ENCODE results near the gene HPDL.

The HPDL gene

DNA sequence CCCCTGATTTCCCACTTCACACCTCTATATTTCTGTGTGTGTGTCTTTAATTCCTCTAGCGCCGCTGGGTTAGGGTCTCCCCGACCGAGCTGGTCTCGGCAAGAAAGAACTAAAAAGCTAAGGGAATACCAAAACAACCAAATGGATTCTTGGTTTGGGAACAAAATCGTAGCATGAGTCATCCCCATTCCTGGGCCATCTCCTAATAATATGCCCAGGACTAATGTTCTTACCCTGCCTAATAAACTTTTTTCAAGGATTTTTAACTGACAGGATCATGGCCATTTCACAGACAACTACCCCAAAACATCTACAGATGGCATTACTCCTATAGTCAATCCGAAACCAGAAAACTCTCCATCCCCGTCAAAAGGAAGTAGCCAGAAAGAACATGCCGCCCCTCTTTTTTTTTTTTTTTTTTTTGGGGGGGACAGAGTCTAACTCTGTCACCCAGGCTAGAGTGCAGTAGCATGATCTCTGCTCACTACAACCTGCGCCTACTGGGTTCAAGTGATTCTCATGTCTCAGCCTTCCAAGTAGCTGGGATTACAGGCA lies 4.1 kb upstream of the HPDL start:
- DNase-seq (ENCODE audit: low spot score) (no peak), FAIRE-seq (no peak)

DNA sequence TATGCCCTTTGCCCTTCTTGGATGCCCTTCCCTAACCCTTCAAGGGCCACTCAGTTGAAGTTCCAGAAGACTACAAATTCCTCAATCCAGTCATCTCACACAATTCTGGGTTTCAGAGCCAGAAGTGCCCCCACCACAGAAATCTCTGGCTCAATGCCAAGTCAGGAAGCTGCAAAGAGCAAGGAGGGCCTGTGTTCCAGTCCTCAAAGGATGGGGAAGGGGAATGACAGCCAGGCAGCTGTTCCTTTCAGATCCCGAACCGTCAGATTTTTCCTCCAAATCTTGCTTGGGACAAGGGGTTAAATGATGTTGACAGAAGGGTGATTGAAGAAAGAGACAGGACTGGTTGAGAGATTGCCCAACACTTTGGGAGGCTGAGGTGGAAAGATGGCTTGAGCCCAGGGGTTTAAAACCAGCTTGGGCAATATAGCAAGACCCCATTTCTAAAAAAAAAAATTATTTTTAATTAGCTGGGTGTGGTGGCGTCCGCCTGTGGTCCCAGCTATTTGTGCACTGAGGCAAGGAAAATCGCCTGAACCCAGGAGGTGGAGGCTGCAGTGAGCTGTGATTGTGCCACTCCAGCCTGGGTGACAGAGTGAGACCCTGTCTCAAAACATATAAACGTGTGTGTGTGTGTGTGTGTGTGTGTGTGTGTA lies 716 bp upstream of the HPDL start:
- DNase-seq (ENCODE audit: low spot score) (no peak), FAIRE-seq (no peak)

DNA sequence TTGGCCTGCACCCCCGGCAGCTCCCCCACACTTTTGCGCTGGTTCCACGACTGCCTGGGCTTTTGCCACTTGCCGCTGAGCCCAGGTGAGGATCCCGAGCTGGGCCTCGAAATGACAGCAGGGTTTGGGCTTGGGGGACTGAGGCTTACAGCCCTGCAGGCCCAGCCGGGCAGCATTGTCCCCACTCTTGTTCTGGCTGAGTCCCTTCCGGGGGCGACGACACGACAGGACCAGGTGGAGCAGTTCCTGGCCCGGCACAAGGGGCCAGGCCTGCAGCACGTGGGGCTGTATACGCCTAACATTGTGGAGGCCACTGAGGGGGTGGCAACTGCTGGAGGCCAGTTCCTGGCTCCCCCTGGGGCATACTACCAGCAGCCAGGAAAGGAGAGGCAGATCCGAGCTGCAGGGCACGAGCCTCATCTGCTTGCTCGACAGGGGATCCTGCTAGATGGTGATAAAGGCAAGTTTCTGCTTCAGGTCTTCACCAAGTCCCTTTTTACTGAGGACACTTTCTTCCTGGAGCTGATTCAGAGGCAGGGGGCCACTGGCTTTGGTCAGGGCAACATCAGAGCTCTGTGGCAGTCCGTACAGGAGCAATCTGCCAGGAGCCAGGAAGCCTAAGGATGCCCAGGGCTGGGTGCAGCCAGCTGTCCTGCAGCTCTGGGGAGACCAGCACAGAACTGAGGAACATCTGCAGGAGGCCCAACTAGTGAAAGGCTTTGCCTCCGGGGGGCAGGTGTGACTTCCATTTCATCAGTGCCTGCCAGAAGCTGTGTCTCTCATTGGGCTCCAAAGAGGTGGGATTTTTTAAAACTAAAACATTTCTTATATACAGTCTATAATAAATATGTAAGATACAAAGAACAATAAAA lies 1.2 kb downstream of the HPDL start:
- DNase-seq (ENCODE audit: low spot score), result no peak
- no peak for FAIRE-seq

DNA sequence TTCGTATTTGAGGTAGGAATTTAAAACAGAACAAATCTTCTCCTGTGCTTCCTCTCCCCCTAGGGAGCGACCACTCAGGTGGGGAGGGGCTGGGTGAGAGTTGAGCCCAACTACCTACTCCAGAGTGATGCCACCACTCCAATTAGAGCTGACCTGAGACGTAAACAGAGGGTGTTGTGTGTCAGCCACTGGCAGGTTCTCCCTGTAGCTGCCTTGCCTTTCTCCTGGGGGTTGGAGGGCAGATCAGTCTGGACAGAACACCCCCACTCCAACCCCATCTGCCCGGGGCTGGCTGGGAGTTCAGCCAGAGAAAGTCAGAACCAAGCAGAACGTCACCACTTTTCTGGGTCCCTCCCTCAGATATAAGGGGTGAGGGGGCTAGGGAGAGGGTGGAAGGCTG lies 2.0 kb downstream of the HPDL start:
- FAIRE-seq (no peak), DNase-seq (ENCODE audit: low spot score) (no peak)

DNA sequence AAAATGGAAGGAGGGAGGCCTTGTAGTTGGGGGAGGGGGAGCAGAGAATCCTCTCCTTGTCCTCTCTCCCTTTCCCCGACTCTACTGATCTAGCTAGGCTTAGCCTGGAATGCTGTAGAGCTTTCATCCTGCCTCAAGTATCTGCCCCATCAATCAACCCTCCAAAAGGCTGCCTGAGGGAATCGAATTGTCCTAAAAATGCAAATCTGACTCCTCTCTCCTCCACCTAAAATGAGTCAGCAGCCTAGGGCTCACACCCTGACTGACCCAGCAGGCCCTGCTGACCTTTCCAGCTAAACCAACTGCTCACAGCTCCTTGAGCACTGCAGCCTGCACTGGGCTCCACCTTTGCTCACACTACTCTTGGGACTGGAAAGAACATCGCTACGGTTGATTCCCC lies 2.8 kb downstream of the HPDL start:
- FAIRE-seq (no peak), DNase-seq (ENCODE audit: low spot score) (no peak)

DNA sequence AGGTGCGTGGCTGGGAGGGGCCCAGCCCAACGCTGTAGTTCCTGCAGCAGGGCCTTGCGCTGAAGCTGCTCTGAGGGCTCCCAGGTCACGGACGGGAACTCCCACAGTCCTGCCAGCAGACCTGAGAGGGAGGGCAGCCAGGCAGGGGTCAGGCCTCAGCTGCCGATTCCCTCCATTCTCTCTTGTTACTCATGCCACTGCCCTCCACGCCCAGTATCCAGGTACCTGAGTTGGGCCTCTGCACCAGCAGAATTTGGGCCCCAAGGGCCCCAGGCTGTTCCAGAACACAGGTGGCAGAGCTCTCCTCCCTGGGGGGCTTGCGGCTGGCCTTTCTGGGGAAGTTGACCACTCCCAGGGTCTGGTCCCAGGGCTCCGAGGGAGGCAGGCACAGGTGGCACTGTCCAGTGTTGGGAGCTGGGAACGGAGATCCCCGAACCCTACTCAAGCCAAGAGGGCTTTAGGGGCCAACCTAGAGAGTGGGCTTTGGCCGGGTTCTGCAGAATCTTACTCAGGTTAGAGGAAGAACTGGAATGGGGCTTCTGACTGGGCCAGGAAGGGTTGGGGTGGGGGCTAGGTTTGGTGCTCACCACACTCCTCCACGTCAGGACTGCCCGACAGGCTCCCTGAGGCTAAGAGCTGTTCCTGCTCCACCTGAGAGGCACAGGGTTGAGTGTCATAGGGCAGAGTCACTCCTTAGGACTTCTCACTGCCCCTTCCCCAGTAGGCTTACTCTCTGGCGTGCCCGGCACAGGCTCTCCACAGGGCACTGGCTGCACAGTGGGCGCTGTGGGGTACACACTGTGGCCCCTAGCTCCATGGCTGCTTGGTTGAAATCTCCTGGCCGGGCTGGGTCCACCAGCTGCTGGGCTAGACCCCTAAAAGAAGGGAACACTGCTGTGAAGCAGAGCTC lies 5.0 kb downstream of the HPDL start:
- no peak for FAIRE-seq
- peak; percentile 2 for DNase-seq (ENCODE audit: low spot score)

DNA sequence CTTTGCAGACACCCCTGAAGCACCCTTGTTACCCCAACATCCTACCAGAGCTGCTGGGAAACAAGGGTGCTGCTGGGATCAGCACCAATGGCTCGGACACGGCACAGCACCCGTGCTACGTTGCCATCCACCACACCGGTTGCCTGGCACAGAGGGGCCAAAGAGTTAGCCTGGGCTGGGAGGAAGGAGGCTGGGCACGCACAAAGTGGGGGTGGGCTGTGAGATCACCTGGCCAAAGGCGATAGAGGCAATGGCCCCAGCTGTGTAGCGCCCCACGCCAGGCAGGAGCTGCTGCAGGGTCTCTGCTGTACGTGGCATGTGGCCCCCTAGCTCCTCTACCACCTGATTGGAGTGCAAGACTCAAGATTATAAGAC lies 5.6 kb downstream of the HPDL start:
- FAIRE-seq (no peak), DNase-seq (ENCODE audit: low spot score) (peak; percentile 1)

DNA sequence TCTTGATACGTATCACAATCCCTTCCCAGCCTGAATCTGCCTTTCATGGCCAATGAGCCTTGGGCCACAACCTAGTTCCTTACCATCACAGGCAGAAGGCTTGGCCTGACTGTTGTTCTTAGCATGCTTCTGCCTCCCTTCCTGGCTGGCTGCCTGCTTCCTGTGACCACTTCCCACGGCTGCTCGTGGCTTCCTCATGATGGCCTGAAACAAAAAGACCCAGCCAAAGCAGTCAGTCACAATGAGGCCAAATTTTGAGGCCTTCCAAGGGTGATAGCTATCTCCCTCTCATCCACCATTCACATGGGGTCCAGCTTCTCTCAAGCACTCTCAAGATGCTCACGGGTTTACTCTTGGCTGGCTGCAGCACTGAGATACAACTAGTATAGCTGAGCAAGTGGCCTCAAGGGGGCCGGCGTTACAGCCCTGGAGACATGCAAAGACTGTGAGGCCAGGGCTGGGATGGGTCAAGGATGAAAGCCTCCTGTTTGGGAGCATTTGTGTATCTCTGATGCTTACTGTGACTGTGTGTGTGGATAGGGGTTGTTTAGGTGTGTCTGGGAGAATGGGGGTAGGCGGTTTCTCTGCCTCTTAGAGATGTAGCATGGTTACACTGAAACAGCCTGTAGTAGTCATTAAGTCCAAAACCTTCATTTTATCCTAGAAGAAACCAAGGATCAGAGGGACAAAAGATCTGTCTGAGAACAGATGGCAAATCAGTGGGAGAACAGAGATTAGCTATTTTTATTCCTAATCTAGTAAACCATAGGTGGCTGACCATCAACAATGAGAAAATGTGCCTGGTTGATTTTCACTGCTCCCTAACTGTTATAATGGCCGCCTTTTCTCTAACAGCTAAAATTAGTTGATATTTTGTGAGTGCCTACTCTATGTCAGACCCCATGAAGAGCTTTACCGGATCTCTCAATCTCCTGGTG lies 7.9 kb downstream of the HPDL start:
- FAIRE-seq (no peak), DNase-seq (ENCODE audit: low spot score) (no peak)

DNA sequence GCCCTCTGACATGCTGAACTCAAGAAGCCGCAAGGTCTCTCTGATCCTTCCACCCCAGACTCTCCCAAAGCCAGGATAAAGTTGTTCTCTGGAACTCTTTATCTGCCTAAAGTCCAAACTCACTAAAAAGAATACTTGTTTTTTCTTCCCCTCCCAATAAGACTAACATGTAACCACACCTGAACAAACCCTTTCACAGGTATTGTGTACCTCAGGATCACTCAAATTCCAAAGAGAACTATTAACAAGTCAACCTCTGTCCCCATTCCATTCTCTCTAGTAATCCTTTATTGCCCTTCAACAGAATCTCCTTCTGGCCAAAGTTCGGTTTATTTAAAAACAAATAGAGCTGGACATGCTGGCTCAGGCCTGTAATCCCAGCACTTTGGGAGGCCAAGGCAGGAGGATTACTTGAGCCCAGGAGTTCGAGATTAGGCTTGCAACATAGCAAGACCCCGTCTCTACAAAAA lies 9.2 kb downstream of the HPDL start:
- no peak for DNase-seq (ENCODE audit: low spot score)

DNA sequence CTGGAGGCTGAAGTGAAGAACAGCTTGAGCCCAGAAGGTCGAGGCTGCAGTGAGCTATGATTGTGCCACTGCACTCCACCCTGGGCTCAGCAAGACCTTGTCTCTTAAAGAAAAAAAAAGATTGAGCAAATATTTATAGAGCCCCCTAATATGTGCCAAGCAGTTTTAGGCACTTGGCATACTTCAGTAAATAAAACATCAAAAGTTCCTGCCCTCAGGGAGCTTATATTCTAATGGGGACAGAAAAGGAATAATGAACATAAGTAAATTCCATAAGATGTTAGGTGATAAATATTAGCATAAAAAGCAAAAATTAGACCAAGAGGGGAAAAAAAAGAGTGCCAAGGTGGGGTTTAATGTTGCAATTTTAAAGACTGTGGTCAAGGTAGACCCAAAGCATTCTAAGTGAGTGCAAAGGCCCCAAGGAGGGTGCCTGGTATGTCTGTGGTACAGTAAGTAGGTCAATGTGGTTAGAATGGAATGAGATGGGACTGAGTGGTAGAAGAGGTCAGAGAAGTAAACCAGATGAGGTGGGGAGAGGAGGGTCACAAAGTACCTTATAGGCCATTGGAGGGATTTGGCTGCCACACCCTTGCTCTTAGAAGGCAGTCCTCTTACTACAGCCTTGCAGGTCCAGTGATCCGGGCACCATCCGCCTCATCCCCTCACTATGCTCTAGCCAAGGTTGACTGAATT lies 11.1 kb downstream of the HPDL start:
- DNase-seq (ENCODE audit: low spot score) (no peak), FAIRE-seq (no peak)

More for the DNA sequence above, 9.2 kb downstream of the HPDL start:
- no peak for FAIRE-seq

DNA sequence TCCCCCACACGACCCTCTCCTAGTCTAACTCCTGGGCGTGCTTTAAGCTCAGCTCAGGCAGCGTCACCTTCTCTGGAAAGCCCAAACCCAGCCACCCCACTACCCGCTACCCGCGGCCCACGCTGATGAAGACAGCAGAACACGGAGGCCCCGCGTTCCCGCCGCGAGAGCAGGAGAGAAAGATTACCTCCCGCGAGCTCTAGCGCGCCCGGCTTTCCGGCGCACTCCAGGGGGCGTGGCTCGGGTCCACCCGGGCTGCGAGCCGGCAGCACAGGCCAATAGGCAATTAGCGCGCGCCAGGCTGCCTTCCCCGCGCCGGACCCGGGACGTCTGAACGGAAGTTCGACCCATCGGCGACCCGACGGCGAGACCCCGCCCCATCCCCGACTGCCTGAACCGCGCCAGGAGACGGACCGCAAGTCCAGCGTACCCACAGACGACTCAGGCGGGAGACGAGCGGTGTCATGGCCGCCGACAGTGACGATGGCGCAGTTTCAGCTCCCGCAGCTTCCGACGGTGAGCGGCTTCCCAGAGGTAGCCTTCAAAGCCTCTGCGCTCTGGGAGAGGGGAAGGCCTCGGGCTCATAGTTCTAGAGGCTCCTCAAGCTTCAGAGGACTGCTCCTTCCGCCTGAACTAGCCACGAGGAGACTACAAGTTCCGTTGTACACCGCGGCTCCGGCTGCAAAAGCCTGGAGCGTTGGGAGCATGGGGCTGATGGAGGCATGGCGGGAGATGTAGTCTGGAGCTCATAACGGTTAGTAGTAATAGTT lies 13.3 kb downstream of the HPDL start, which contains the start of the genes MUTYH and TOE1:
MUTYH (minus strand) TSS at position 652 of the 770 bp plus-strand sequence. CDS start 5,935 bp downstream, outside the sequence.
TOE1 (plus strand) TSS at position 382 of the 770 bp plus-strand sequence; CDS start at position 465, 83 bp downstream.
- FAIRE-seq, result peak; percentile 92
- peak; percentile 99 for DNase-seq (ENCODE audit: low spot score)

DNA sequence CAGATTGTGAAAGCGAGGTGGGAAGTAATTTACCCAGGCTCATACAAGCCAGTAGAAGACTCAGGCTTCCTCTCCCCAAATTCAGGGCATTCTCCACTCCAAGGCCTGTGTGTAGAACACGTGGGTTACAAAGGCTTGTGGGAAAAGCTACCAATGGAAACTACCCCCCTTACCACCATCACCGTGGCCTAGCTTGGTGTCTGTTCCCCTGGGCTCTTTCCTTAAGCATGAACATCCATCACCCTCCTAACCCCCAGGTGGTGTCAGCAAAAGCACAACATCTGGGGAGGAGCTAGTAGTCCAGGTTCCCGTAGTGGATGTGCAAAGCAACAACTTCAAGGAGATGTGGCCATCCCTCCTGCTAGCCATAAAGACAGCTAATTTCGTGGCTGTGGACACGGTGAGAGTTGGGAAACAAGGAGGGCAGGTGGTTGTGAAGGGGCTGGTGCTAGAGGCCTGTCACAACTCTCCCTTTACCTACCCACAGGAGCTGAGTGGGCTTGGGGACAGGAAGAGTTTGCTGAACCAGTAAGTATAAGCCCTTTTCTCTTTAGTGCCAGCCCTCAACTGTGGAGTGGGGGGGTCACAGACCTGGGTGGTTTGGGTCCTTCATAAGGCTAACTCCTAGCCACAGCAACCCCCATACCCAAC lies 14.2 kb downstream of the HPDL start:
- DNase-seq (ENCODE audit: low spot score) (no peak), FAIRE-seq (peak; percentile 27)

DNA sequence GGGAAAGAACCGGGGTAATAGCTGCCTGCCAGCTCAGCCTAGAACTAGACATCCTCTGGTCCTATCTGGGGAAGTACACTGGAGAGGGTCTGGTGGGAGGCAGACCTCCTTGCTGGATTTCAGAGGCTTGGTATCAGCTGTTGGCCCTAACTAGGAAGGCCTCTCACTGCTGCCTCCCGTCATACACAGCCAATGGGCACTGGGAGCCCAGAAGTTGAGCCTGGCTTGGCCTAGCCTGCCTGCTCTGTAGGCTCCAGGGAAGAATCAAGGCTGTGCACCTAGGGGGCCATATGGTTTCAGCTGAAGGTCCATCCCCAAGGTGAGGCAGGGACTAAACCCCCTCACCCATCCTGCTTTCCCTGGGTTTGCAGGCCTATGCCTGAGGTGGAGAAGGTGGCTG lies 17.8 kb downstream of the HPDL start:
- DNase-seq (ENCODE audit: low spot score) (no peak), FAIRE-seq (no peak)

DNA sequence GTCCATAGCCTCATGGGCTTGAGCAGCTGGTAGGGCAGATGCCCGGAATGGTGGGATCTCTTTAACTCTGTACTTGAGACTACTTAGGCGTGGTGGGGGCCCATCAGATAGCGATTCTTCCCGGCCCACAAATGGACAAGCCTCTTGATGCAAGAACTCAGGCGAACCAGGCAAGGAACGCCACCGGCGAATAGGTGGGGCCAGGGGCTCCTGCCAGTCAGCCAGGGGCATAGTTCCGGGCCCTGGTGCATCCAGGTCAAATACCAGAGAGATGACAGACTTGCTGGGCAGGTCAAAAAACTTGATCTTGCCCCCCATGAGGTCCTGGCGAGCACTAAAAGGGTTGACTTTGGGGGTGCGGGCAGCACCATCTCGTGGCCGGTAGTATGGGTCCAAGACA lies 18.3 kb downstream of the HPDL start:
- DNase-seq (ENCODE audit: low spot score) (no peak), FAIRE-seq (no peak)

DNA sequence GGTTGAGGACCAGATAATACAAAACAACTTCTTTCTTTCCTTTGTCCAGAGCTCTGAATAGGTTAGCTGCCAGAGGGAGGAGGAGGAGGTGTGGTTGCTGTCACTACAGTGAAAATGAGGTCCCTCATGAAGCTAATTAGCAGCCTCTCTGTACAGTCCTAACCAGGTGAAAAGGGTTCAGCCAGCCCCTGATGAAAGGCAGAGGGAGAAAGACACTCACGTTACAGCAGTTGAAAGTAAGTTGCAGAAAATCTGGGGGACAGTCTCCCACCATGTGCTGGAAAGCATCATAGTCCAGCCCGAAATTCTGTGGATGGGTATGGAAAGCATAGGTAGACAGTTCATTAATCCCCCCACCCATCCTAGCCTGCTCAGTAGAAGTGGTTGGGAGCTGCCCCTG lies 19.8 kb downstream of the HPDL start:
- DNase-seq (ENCODE audit: low spot score) (no peak), FAIRE-seq (no peak)

DNA sequence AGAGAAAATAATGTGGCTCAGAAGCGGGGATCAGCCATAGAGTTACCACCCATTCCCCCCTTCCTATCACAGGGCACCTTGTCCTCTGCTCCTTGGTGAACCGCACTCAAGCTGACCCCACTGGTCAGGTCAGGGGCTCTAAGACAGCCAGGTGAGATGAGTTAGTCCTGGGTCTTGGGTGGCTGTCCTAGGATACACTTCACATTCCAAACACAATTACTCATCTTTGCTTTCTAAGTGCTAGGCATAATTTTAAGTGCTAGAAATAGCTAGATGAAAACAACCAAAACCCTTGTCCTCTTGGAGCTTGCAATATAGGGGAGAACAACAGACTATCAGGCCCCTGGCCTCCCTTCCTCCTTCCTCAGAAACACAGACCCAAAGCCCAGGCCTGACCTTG lies 21.3 kb downstream of the HPDL start:
- FAIRE-seq, result no peak
- peak; percentile 48 for DNase-seq (ENCODE audit: low spot score)

DNA sequence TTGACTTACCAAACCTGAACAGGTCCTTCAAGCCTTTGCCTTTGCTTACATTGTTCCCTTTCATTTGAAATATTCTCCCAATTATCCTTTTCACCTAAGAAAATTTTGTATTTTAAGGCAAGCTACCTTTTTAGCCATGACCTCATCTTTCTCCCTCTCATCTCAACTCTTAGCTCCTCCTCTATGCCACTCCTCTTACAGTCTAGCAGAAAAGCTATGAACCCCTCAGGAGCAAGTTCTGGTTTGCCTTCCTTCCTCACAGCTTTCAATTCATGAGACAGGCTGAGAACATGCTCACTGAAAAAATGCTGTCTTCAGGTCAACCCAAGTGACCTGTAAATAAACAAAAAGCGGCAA lies 21.9 kb downstream of the HPDL start:
- DNase-seq (ENCODE audit: low spot score) (no peak), FAIRE-seq (no peak)

DNA sequence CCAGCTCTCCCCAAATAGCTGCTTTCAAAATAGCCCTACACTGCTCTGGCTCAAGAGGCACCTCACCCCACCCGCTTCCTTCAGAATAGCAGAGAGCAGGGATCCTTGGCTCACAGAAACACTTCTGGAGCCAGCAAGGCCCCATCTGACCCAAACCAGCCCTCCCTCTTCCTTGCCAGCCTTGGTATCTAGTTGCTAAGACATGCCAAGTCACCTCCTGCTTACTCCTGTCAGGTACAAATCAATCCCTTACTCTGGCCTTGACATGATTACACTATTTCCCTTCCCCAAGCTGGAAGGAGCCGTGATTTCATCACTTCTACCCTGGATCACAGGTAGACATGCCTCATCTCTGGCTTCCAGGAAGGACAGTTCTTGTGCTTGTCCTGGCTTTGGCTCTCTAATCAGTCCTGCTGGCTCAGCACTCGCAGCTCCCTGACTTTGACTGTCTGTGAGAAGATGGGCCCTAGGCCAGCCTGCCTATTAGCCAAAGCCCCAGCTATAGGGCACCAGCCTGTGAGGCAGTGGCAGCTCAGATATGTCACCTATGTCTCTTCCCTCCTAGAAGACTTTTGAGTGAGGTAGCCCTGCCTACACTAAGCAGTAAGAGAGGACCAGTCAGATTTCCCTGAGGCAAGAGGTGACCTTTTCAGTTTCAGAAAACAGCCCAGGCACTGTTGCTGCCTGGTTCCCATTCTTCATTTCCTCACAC lies 22.4 kb downstream of the HPDL start:
- no peak for DNase-seq (ENCODE audit: low spot score)

More for the DNA sequence above, 22.4 kb downstream of the HPDL start:
- FAIRE-seq, result no peak
